Panc1 (cell line): ENCODE data around the gene SHF. TPM values are rescaled to one million over a fixed set of nuclear protein-coding genes. Genes with fewer than 3 reads are reported as not detected.

ENCODE experiments used
- ATAC-seq: fragments of 200-7000 bp; cut with Tn5 transposase; 2 replicates; pipeline ENCODE4 v1.9.1; 2020; ENCODE audit warnings: mild to moderate bottlenecking, moderate library complexity
- BruUV-seq: library from RNA; stranded (reverse); fragments of 400-500 nt; replicated peaks from 2 replicates; lab custom pipeline; 2021; lab: Mats Ljungman, UMichigan
- CTCF ChIA-PET: fragments of 300-600 bp; sonication (Branson Sonifier 250); formaldehyde crosslinking; loops from one replicate; lab custom pipeline; 2022; ENCODE audit warnings: antibody characterized with exemption; lab: Charles Lee
- POLR2A ChIA-PET: fragments of 300-600 bp; sonication (Branson Sonifier 250); formaldehyde crosslinking; loops from one replicate; lab custom pipeline; 2022; ENCODE audit warnings: antibody characterized with exemption; lab: Charles Lee
- DNase-seq: peaks from one replicate; pipeline ENCODE4 v3.0.0-alpha.2; 2010; ENCODE audit warnings: low read depth, low spot score
- H3K27ac ChIP-seq: 2 replicates; pipeline ENCODE4 v1.5.1; 2011; ENCODE audit warnings: mild to moderate bottlenecking, low read length, inconsistent platforms
- H3K27me3 ChIP-seq: fragments of 200-500 bp; sonication (Bioruptor generic); 2 replicates; pipeline ENCODE4 v1.6.0; 2014; ENCODE audit warnings: low read length, inconsistent platforms; ENCODE audit not compliant: control insufficient read depth, insufficient read depth
- H3K36me3 ChIP-seq: fragments of 200-500 bp; sonication (Bioruptor generic); 2 replicates; pipeline ENCODE4 v1.5.1; 2014; ENCODE audit warnings: inconsistent platforms, mild to moderate bottlenecking, low read length, moderate library complexity; ENCODE audit not compliant: control insufficient read depth, insufficient read depth
- H3K4me1 ChIP-seq: 2 replicates; pipeline ENCODE4 v1.5.1; 2011; ENCODE audit warnings: inconsistent platforms, mild to moderate bottlenecking, low read length, moderate library complexity; ENCODE audit not compliant: control insufficient read depth, insufficient read depth
- H3K4me3 ChIP-seq, 2 experiments: 2 replicates each; pipeline ENCODE4 v1.5.1; 2011 to 2012; ENCODE audit warnings: low read depth in 2 of 2, low read length in 2 of 2, mild to moderate bottlenecking in 2 of 2, inconsistent platforms in 1 of 2, moderate library complexity in 1 of 2
- H3K9me3 ChIP-seq: fragments of 200-500 bp; sonication (Bioruptor generic); 2 replicates; pipeline ENCODE4 v1.5.1; 2014; ENCODE audit warnings: low read depth, mild to moderate bottlenecking, inconsistent platforms, low read length, moderate library complexity; ENCODE audit not compliant: control insufficient read depth, insufficient read depth
- POLR2AphosphoS5 ChIP-seq: IDR thresholded peaks from 2 replicates; pipeline ENCODE4 v1.6.1; 2012; ENCODE audit warnings: mild to moderate bottlenecking, low read depth, low read length, moderate library complexity
- REST ChIP-seq, 2 experiments: IDR thresholded peaks; 2 replicates each; pipeline ENCODE4 v1.6.1; 2011 to 2012; ENCODE audit warnings: low read depth in 2 of 2, control low read depth in 1 of 2, low read length in 1 of 2, mild to moderate bottlenecking in 1 of 2, moderate library complexity in 1 of 2; ENCODE audit not compliant: insufficient read depth in 1 of 2
- SIN3A ChIP-seq: IDR thresholded peaks from 2 replicates; pipeline ENCODE4 v1.6.1; 2012; ENCODE audit warnings: low read depth, mild to moderate bottlenecking, low read length, moderate library complexity, borderline replicate concordance; ENCODE audit not compliant: insufficient read depth
- TCF7L2 ChIP-seq: IDR thresholded peaks from 2 replicates; pipeline ENCODE4 v1.6.1; 2011; ENCODE audit warnings: mild to moderate bottlenecking, low read depth, low read length, inconsistent platforms
- in situ Hi-C: cut with HindIII; loops from 2 replicates; pipeline ENCODE4 v1.10.0; 2016; ENCODE audit warnings: low sequenced_read_pairs, low pct_unique_long_range_greater_than_20kb
- intact Hi-C: fragments of 100-400 bp; cut with micrococcal nuclease; formaldehyde crosslinking; loops from one replicate; pipeline ENCODE4 v1.10.0; 2022; ENCODE audit not compliant: unreplicated experiment
- total RNA-seq: library from RNA; stranded (reverse); gene quantifications from one replicate; pipeline ENCODE4 v1.2.1, GENCODE V29; 2021; ENCODE audit not compliant: unreplicated experiment
- TF ChIP-seq, protein P1 (sequence below): fragments of 450-650 bp; IDR thresholded peaks from 2 replicates; pipeline ENCODE4 v1.5.1; 2017; ENCODE audit warnings: mild to moderate bottlenecking

Gene SHF
- total RNA-seq, 1 experiment from 2014 or later: 3.0 TPM

GRCh38 chr15:45171912-45172311 is 15.9 kb downstream of the SHF start:
- no peak for DNase-seq
- no TSS peak for BruUV-seq
- H3K4me3 ChIP-seq: no peak overlapping the region
- in situ Hi-C loops: no loop called here
- no peaks in the 10 kb centered on the region for H3K9me3 ChIP-seq
- H3K4me1 ChIP-seq: peaks cover 4% of the 10 kb centered on the region
- no peak for ATAC-seq
- ChIA-PET POLR2A (no interaction called here), CTCF (interaction anchor here (1.3 kb wide), 1 partner anchor 9 kb away, joined by 3 read pairs; no protein-coding TSS in a partner anchor)
- intact Hi-C loops: no loop called here
- H3K36me3 ChIP-seq: no peaks in the 10 kb centered on the region
- no peak overlapping the region for H3K27ac ChIP-seq
- H3K27me3 ChIP-seq: no peaks in the 10 kb centered on the region
- no peak for TF ChIP-seq POLR2AphosphoS5
- TF ChIP-seq SIN3A: no peak
- TF ChIP-seq, protein P1, sequence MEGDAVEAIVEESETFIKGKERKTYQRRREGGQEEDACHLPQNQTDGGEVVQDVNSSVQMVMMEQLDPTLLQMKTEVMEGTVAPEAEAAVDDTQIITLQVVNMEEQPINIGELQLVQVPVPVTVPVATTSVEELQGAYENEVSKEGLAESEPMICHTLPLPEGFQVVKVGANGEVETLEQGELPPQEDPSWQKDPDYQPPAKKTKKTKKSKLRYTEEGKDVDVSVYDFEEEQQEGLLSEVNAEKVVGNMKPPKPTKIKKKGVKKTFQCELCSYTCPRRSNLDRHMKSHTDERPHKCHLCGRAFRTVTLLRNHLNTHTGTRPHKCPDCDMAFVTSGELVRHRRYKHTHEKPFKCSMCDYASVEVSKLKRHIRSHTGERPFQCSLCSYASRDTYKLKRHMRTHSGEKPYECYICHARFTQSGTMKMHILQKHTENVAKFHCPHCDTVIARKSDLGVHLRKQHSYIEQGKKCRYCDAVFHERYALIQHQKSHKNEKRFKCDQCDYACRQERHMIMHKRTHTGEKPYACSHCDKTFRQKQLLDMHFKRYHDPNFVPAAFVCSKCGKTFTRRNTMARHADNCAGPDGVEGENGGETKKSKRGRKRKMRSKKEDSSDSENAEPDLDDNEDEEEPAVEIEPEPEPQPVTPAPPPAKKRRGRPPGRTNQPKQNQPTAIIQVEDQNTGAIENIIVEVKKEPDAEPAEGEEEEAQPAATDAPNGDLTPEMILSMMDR: no peak
- TF ChIP-seq TCF7L2: no peak
- no peak for TF ChIP-seq REST (IDR thresholded peaks at IDR 0.05; ENCODE audit: insufficient read depth in 1 of 2, low read depth in 2 of 2, low read length in 1 of 2)

GRCh38 chr15:45169608-45170480 is 17.9 kb downstream of the SHF start:
- ATAC-seq: no peak
- DNase-seq: no peak
- ChIA-PET POLR2A (interaction anchor here (0.6 kb wide), 3 partner anchors 20 to 163 kb away, joined by 3 to 6 read pairs (median 3); no protein-coding TSS in a partner anchor), CTCF (interaction anchor here (1.7 kb wide), 1 partner anchor 9 kb away, joined by 4 read pairs; no protein-coding TSS in a partner anchor)
- Histone ChIP-seq H3K4me1 (peaks cover 4% of the 10 kb centered on the region), H3K9me3 (no peaks in the 10 kb centered on the region), H3K27me3 (no peaks in the 10 kb centered on the region), H3K27ac (no peak overlapping the region), H3K36me3 (no peaks in the 10 kb centered on the region), H3K4me3 (no peak overlapping the region)
- TF ChIP-seq, protein P1: no peak
- no peak for TF ChIP-seq POLR2AphosphoS5
- BruUV-seq: no TSS peak
- in situ Hi-C loops (no loop called here), intact Hi-C loops (no loop called here)
